Globus pallidus (tissue), 1 donor: Measurements from ENCODE around the gene TANGO2.

Source experiments
- DNase-seq: peaks from one replicate; pipeline ENCODE4 v3.0.0-alpha.2; 2015; ENCODE audit warnings: low spot score

Gene TANGO2, protein sequence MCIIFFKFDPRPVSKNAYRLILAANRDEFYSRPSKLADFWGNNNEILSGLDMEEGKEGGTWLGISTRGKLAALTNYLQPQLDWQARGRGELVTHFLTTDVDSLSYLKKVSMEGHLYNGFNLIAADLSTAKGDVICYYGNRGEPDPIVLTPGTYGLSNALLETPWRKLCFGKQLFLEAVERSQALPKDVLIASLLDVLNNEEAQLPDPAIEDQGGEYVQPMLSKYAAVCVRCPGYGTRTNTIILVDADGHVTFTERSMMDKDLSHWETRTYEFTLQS

DNA sequence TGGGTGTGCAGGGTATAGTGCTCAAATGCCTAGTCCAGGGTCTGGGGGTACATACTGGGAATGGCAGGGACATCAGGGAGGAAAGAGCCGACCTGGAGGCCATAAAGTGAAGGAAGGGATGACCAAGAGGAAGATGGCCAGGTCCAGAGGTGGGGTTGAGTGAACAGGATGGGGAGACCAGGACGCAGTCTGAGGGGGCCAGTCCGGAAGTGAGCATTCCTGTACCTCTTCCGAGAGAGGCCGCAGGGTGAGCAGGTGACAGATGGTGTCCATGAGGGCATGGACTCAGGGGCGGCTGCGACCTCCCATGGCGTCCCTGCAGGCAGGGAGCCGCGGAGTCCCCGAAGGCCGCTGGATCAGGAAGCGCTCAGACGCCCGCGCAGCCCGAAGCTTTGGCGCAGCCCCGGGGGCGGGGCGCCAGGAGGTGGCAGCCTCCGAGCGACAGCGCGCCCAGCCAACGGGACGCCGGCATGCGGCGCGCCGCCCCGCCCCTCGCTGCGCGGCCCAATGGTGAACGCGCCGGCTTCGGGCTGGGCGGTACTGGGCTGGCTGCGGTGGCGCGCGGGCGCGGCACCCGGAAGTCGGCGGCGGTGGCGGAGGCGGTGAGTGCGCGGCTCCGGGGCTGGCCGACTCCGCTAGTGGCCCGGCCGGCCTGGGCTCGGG, at the start of gene TANGO2:
Gene TANGO2 (plus strand): TSS at position 578 of the 663 bp plus-strand sequence. CDS start 15,689 bp downstream, outside the sequence.
- peak; percentile 90 for DNase-seq

DNA sequence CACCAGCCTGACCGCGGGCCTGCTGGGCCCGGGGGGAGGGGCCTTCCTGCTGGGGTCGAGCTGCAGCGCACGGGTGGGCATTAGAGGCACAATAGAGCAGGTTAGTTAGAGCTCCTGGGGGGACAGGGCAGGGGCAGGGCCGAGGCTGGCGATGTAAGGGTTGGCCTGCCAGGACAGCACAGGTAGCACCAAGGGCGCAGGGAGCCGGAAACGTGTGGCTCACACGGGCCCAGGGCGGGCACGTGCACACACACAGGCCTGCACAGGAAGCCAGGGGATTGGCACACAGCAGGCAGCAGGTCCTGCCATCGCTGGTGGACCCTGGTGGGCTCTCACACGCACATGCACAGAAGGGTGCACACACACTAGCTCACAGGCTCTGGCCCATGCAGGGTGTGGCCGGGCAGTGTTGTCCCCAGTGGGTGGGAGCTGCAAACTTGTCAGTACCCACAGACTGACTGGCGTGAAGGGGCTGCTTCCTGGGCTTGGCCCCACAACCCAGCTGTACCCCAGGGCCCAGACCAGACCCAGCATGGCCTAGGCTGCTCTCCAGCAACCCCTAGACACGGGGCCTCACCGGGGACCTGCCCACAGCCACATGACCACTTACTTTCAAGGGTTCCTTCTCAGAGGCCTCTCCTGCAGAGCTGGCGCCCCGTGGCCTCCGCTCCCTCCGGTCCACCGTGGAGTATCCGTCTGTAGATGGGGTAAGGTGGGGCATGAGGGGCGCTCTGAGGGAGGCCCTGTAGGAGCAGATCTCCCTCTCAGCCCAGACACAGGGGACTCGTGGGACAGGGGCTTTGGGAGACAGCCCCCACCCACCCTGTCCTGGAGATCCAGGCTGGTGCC, 49.4 kb upstream of the TANGO2 start:
- DNase-seq = no peak

DNA sequence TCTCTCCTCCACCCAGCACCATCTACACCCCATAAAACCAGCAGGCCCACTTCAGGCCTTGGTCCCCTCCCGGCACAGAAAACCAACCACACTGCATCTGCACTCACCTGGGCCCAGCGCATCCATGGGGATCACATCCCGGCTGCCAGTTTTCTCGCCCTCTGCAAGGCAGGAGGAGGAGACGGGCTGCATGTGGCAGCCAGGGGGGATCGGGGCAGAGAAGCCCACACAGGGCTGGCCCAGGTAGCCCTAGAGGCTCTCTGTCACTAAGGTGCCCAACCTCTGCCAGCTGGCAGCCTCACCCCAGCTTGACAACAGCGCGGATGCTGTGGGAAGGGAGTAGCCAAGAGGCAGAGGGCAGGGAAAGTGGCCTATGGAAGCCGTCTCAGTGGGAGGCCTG, 48.7 kb upstream of the TANGO2 start:
- no peak for DNase-seq

DNA sequence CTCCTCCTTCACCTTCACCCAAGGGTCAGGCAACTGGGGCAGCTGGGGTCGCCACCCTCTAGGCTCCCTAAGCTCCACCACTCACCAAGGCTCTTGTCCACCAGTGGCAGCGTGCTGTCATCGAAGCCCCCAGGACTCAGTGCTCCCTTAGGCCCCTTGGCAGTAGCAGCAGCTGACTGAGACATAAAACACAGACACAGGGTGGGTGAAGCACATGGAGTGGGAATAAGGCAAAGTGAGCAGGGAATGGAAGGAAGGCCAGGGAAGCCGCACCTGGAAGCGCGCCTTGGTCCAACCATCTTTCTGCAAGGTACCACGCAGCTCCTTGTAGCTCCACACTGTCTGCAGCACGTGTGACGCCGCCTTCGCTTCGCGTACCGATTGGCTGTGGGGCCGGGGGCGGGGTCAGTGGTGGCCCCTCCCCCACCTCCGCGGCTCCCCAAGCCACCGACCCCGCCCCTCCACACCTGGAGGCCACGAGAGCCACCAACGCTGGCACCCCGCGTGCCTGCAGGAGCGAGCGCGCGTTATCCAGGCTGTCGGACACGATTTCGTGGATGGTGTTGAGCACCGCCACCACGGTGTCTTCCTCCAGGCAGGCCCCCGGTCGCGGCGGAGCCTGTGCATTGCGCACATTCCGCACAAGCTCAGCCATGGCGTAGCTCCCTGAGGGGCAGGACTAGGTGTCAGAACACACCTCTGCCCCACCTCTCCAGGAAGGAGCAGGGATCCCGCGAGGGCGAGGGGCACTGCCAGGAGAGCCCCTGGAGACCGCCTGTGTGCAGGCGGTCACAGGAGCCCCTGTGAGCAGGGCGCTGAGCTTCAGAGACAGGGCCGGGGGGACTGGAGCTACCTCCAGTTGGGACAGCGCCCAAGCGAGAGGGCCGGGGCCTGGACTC, 48.0 kb upstream of the TANGO2 start:
- no peak for DNase-seq

DNA sequence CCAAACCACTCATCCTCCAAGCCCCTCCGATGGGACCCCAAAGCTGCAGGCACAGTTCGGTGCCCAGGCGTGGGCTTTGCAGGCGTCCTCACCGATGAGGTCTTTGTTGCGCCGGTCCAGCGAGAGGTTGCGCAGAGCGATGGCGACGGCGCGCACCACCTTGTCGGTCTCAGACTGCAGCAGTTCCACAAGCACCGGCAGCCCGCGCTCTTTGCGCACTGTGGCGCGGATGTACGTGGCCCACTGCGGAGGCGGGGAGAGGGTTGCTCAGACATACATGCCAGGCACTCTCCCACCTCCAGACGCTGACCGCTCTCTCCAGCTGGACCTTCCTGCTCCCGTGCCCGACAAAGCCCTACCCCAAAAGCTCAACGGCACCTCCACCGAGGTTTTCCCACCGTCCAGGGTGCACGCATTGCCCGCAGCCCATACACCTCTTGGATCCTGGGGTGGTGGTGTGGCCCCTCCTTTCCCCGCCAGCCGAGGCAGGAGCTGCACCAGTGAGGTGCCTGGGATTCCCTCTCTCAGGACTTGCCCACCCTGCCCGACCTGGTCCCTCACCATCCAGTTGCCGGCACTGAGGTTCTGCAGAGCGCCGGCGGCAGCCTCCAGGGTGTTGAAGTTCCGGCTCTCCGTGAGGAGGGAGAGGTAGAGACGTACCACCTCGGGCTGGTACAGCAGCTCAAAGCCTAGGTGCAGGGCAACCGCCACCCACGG, 47.2 kb upstream of the TANGO2 start:
- no peak for DNase-seq

DNA sequence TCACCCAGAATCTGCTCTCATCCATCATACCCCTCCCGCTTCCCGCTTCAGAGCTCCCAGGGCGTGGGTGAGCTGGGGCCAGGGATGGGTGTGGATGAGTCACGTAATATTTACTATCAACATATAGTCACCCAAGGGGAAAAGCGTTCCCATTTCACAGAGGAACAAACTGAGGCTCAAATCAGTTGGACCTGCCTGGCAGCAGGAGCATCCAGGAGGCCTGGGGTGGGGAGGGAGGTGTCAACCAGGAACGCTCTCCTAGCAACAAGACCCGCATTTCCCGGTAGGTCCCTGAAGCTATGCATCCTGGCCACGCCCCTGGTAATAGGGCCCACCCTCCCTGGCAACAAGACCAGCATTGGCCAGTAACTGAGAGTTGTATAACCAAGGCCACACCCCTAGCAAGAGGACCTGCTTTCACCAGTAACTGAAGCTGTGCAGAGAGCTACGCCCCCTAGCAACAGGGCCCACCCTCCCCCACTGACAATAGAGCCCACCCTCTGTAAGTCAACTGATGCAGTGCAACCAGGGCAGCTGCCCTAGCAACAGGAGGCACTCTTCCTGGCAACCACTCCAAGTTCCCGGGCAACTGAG, 46.5 kb upstream of the TANGO2 start:
- no peak for DNase-seq

DNA sequence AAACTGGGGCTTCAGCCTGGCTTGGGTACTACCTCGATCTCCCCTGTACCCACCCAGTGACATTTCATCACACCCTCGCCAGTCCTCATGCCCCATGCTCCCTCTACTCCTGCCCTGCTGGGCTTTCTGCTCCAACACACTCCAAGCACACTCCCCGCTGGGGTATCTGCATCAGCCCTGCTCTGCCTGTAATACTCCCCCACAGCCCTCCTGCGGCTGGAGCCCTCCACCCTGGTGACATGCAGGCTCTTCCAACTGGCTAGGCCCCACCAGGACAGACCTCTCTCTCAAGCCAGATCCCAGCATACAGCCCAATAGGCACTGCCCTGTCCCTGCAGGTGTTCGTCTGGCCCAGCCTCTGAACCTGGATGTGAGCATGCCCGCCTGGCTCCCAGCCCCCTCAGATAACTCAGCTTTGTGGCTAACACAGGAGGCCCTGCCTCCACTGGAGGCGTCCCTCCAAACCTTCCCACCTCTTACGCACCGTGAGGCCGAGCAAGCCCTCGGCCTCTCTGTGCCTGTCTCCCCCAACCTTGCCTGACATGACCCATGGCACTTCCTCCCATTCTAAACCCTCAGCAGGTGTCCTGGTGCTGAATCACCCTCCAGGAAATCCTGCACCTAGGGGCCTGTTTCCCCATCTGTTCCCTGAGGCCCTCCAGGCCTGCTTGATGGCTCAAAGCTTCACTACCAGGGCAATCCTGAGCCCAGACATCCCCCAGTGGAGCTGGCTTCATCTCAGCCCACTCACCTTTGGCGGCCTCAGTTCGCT, 45.8 kb upstream of the TANGO2 start:
- DNase-seq = no peak

DNA sequence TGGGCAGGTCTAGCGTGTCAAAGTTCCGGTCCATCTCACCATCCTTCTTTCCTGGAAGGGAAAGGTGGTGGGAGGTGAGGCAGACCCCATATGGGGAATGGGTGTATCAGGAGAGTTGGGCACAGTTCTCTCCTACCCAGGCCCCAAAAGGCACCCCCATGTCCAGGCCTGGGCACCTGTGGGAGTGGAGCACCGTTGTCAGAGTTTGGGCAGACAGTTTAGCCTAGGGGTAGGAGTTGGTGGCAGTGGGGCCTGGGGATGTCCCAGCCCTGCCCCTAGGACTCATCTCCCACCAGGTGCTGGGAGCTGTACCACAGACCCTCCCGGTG, 45.2 kb upstream of the TANGO2 start:
- DNase-seq = no peak

DNA sequence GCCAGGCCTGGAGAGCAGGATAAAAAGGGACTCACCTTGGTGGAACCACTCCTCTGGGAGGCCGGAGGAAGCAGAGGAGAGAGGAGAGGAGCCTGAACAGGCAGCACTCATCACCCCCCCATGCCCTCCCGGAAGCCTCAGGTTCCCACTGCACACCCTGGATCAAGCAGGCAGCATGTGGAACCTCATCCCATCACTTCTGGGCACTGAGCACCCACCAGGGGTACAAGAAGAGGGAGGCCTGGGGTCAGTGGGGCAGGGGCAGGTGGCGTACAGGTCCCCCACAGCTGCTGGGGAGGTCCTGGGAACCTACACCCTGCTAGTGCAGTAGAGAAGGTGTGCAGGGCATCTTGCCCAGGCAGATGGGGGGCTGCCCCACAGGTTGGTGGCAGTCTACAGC, 44.2 kb upstream of the TANGO2 start:
- no peak for DNase-seq

DNA sequence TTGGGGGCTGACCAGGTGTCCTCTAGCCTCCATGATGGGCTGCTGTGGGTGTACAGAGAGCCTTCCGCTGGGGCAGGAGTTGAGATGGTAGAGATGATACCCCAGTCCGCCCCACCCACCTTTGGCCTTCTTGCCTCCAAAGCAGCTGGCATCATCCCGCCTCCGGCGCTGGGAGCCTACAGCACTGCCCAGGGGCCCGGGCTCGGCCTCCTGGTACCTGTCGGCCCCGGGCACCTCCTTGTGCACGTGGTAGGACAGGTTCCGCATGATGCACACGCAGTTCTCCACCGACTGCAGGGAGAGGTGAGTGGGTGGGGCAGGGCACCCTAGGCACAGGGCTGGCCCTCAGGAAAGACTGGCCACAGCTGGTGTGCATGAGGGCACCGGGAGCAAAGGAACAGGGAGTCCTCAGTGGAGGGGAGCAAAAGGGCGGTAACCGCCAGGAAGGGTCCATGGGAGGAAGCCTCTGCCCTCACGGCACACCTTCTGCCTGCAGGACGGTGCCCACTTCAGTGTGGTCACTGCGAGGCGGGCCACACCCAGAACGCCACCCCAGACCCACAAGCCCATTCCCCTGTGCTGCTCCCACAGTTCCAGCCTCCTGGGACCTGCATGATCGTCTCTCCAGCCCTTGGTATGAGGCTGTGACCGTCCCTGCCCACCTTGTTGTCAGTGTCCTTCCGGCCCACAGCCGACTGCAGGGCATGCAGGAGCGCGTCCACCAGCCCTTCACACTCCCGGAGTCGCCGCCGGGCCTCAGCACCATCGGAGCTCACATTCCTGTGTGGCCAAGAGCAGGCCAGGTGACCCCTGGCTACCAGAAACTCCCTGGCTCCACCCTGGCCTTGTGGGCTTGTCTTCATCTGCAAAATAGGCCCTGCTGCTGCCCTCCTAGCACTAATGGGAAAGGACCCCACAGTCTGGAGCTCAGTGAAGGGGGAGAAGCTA, 43.3 kb upstream of the TANGO2 start:
- no peak for DNase-seq

DNA sequence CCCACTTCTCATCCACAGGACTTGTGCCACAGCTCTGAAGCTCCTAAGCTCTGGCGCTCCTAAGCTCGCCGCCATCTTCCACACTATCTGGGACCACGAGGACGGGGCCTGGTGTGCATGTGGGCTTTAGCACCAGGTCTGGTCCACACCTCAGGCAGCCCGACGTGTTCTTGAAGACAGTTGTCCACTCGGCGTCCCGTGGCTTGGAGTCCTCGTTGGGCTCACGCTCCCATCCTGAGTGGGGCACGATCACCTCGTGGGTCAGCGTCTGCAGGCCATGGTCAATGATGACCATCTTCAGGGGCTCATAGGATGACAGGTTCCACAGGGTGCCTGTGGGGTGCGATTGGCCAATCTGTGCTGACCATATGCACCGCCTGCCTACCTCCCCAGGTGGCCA, 42.2 kb upstream of the TANGO2 start:
- no peak for DNase-seq

DNA sequence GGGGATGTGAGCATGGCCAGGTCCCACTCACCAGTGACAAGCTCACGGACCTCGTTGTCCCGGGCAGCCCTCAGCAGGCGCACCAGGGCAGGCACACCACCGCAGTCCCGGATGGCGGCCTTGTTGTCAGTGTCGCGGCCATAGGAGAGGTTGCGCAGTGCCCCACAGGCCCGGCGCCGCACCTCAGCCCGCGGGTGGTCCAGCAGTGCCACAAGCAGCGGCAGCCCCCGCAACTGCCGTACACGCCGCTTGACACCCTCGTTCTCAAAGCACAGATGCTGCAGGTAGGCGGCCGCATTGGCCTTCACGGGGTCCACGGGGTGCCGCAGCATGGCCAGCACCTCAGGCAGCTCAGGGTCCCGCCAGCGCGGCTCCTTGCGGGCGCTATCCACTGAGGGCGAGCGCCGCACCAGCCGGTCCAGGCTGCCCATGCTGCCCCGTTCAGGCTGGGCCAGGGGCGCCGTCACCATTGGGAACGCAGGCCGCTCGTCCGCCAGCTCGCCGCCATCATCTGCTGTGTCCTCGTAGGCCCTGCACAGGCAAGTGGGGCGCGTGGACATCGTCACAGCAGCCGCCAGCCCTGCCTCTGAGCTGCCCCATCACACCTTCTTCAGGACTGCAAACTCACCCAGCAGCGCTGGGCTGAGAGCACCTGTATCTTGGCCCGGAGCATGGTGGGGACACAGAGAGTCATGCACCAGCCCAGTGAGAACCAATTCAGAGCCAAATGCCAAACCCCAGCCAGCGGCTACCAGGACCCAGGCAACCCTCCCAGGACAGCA, 41.0 kb upstream of the TANGO2 start:
- DNase-seq = no peak

DNA sequence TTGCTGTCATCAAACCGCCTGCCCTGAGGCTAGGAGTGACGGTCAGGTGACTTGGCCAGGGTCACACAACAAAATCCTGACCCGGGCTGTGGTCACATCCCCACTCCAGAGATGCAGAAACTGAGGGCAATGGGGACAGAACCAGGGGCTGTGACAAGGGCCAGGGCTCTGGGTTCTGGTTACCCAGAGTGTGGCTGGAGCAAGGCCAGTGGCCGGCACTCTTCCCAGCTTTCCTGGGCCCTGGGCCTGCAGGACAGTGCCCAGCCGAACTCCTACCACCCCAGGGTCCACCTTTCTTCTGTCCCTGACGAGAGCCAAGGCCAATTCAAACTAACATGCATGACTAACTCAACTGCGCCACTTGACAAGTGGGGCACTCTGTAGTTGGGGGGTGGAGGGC, 40.1 kb upstream of the TANGO2 start:
- no peak for DNase-seq

DNA sequence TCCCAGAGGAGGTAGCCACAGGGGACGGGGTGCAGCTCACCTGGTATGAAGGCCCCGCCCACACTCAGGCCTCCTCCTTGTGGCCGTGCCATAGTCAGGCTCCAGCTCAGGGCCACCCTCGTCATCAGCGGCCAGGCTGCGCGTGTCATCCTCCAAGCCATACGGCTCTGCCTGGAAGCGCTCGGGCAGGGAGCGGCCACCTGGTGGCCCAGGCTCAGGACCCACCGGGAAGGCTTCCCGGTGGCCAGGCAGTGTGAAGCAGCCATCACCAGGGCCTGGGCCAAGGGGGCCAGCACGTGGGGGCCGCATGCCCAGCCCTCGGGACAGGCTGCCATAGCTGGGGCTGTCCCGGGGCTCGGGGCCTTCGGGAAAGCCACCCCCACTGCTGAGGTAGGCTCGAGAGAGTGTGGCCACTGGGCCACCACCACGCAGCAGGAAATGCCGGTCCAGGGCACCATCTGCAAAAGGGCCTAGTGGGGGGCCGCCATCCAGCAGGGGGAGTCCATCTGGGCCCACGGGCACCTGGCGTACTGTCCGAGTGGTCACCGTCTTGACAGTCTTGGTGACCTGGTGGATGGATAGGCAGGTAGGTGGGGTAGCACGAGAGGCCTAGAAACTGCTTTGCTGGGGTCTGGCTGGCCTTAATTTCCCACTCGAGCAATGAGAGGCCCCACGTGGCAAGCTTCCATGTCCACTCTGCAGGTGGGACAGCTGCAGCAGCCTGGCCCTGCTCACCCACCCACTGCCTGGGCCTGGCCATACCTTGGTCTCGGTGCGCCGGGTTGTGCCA, 39.5 kb upstream of the TANGO2 start:
- DNase-seq = no peak

DNA sequence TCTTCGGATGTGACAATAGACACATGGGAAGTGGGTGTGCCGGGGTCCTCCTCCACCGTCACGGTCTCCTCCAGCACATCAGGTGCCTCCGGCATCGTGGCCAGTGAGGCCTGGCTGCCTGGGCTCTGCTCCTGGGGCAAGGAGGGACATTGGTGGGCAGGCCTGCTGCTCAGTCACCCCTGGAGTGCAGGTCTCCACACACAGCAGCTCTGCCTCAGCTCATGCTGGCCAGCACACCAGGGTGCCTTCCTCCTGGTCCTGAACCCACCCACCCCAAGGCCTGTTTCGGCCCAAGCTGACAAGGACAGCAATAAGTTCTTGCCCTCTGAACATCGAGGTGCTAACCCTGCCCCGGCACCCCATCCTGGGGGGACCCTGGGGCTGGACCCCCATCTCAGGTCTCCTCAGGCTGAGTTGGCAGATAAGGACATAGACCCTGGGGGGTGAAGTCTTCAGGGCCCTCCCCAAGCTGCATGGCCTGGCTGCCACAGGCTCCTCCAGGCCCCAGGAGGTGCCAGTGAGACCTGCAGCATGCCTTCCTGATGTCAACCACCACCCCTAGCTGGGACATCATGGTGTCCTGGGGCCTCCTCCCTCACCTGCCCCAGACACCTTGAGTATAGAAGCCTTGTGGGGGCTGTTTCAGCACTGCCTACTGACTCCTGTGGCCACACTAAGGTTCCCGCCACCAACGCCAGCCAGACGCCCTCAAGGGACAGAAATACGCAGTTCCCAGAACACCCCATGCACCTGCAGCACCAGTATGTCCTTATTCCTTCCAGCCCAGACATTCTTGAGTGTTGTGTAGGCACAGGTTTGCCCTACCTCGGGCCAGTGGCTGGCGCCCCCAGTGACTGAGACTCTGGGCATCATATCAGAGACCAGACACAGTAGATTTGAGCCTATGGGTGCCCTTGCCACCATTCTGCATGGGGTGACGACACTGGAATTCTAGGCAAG, 38.7 kb upstream of the TANGO2 start:
- DNase-seq = no peak

DNA sequence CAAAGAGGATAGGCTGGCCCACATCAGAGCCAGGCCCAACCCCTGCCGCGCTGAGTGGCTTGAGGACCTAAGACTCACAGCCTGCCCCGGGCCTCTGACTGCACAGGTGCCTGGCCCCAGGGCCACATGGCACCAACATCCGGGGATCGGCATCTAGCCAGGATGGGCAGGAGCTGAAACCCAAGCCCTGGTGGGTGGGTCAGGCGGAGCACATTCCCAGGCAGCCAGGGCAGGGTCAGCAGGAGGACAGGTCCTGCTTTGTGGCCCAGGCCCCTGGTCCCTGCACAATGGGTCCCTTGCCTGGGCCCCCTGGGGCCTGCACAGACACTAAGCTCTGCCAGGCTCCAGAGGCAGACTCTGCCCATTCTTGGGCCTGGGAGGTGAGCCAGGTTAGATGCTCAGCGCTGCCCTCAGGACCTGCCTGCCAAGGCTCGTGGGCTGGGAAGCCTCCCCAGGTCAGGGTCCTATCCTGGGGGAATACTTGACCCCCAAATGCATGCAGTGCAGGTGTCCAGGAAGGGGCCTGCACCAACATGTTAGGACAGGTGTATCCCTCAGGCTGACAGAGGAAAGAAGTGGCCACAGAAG, 37.8 kb upstream of the TANGO2 start:
- no peak for DNase-seq
